ENCODE measurements around the gene MEIS2. TPM values are rescaled to one million over a fixed set of nuclear protein-coding genes. Genes with fewer than 3 reads are reported as not detected.

MEIS2 gene
- 10 to 100 TPM; 54.0 to 55.2 TPM for total RNA-seq
- long read RNA-seq, donor 1, partial matches to known transcripts = 5 of 18 reads
- long read RNA-seq, donor 1, other reads (novel, unspliced or antisense) = 11 of 18 reads
- long read RNA-seq, donor 2, partial matches to known transcripts = 24 of 39 reads
- long read RNA-seq, donor 2, other reads (novel, unspliced or antisense) = 15 of 39 reads

- DNase-seq (ENCODE audit: low spot score) = peak; percentile 98
- intact Hi-C loops (cut with DNase I) = loop anchor here in 1 of 2 donors (10.0 kb wide), 1 partner anchor 216 kb away; no protein-coding TSS in a partner anchor
Measured at GRCh38 chr15:37100109-37100965, at the start of gene MEIS2. MEIS2 (minus strand) TSS chr15:37100549; CDS start chr15:37099466, 1,083 bp downstream.

- no peak for DNase-seq (ENCODE audit: low spot score)
- intact Hi-C loops (cut with DNase I) = no loop called here
Measured at GRCh38 chr15:37149146-37149545, 48.8 kb upstream of the MEIS2 start.

- no peak for DNase-seq (ENCODE audit: low spot score)
- intact Hi-C loops (cut with DNase I) = no loop called here
Measured at GRCh38 chr15:37148714-37149113, 48.4 kb upstream of the MEIS2 start.

- intact Hi-C loops (cut with DNase I) = no loop called here
- DNase-seq (ENCODE audit: low spot score) = no peak
Measured at GRCh38 chr15:37143351-37143750, 43.0 kb upstream of the MEIS2 start.

GRCh38 chr15:37142371-37142770 is 42.0 kb upstream of the MEIS2 start:
- intact Hi-C loops (cut with DNase I) = no loop called here
- DNase-seq (ENCODE audit: low spot score) = no peak

- DNase-seq (ENCODE audit: low spot score) = no peak
- intact Hi-C loops (cut with DNase I) = no loop called here
Measured at GRCh38 chr15:37140531-37141058, 40.2 kb upstream of the MEIS2 start.

- DNase-seq (ENCODE audit: low spot score) = no peak
- intact Hi-C loops (cut with DNase I) = loop anchor here in 1 of 2 donors (10.0 kb wide), 1 partner anchor 634 kb away; no protein-coding TSS in a partner anchor
Measured at GRCh38 chr15:37138591-37139215, 38.4 kb upstream of the MEIS2 start.

- DNase-seq (ENCODE audit: low spot score) = no peak
- intact Hi-C loops (cut with DNase I) = loop anchor here in 1 of 2 donors (10.0 kb wide), 1 partner anchor 632 kb away; no protein-coding TSS in a partner anchor
Measured at GRCh38 chr15:37137221-37137620, 36.9 kb upstream of the MEIS2 start.

- intact Hi-C loops (cut with DNase I) = loop anchor here in 1 of 2 donors (10.0 kb wide), 1 partner anchor 632 kb away; no protein-coding TSS in a partner anchor
- DNase-seq (ENCODE audit: low spot score) = no peak
Measured at GRCh38 chr15:37136666-37137065, 36.3 kb upstream of the MEIS2 start.

- intact Hi-C loops (cut with DNase I) = loop anchor here in 1 of 2 donors (10.0 kb wide), 1 partner anchor 630 kb away; no protein-coding TSS in a partner anchor
Measured at GRCh38 chr15:37135225-37135624, 34.9 kb upstream of the MEIS2 start.

GRCh38 chr15:37134699-37135131 is 34.4 kb upstream of the MEIS2 start:
- intact Hi-C loops (cut with DNase I) = loop anchor here (1.0 to 10.0 kb wide), 3 partner anchors 25 to 630 kb away; no protein-coding TSS in a partner anchor
- no peak for DNase-seq (ENCODE audit: low spot score)

More at GRCh38 chr15:37135225-37135624, 34.9 kb upstream of the MEIS2 start:
- DNase-seq (ENCODE audit: low spot score) = no peak

- intact Hi-C loops (cut with DNase I) = loop anchor here (1.0 to 10.0 kb wide), 3 partner anchors 25 to 629 kb away; no protein-coding TSS in a partner anchor
Measured at GRCh38 chr15:37134244-37134643, 33.9 kb upstream of the MEIS2 start.

GRCh38 chr15:37133602-37134001 is 33.3 kb upstream of the MEIS2 start:
- intact Hi-C loops (cut with DNase I) = loop anchor here (1.0 to 10.0 kb wide), 3 partner anchors 24 to 629 kb away; no protein-coding TSS in a partner anchor
- no peak for DNase-seq (ENCODE audit: low spot score)

More at GRCh38 chr15:37134244-37134643, 33.9 kb upstream of the MEIS2 start:
- no peak for DNase-seq (ENCODE audit: low spot score)

- no peak for DNase-seq (ENCODE audit: low spot score)
- intact Hi-C loops (cut with DNase I) = loop anchor here in 1 of 2 donors (5.0 to 10.0 kb wide), 2 partner anchors 251 to 628 kb away; no protein-coding TSS in a partner anchor
Measured at GRCh38 chr15:37132826-37133417, 32.6 kb upstream of the MEIS2 start.

- intact Hi-C loops (cut with DNase I) = loop anchor here in 1 of 2 donors (5.0 to 10.0 kb wide), 2 partner anchors 249 to 627 kb away; no protein-coding TSS in a partner anchor
Measured at GRCh38 chr15:37131621-37132020, 31.3 kb upstream of the MEIS2 start.

GRCh38 chr15:37130356-37130755 is 30.0 kb upstream of the MEIS2 start:
- DNase-seq (ENCODE audit: low spot score) = no peak
- intact Hi-C loops (cut with DNase I) = loop anchor here in 1 of 2 donors (5.0 to 10.0 kb wide), 2 partner anchors 248 to 626 kb away; no protein-coding TSS in a partner anchor

More at GRCh38 chr15:37131621-37132020, 31.3 kb upstream of the MEIS2 start:
- DNase-seq (ENCODE audit: low spot score) = no peak

- no peak for DNase-seq (ENCODE audit: low spot score)
- intact Hi-C loops (cut with DNase I) = no loop called here
Measured at GRCh38 chr15:37125143-37125542, 24.8 kb upstream of the MEIS2 start.

GRCh38 chr15:37124331-37124730 is 24.0 kb upstream of the MEIS2 start:
- intact Hi-C loops (cut with DNase I) = no loop called here
- DNase-seq (ENCODE audit: low spot score) = no peak

All from posterior vena cava (tissue), 2 donors.